T-helper 1 cell (primary cell): Measurements from ENCODE around the gene TRIP13.
"Not testable (repeated sequence)": the region's sequence is repeated elsewhere in the genome, so short reads cannot be mapped to it uniquely, and the experiment has no call there.

ENCODE experiments used
- DNase-seq, 5 donors: peaks; one replicate each; pipeline ENCODE4 v3.0.0-alpha.2; 2012 to 2020
- total RNA-seq, 4 donors: gene quantifications; one replicate each; lab custom pipeline; 2026; lab: John Stamatoyannopoulos, UW

The TRIP13 gene, protein sequence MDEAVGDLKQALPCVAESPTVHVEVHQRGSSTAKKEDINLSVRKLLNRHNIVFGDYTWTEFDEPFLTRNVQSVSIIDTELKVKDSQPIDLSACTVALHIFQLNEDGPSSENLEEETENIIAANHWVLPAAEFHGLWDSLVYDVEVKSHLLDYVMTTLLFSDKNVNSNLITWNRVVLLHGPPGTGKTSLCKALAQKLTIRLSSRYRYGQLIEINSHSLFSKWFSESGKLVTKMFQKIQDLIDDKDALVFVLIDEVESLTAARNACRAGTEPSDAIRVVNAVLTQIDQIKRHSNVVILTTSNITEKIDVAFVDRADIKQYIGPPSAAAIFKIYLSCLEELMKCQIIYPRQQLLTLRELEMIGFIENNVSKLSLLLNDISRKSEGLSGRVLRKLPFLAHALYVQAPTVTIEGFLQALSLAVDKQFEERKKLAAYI
- 2.0 to 2.7 (median 2.2) reads per million in 4 donors for total RNA-seq

DNA sequence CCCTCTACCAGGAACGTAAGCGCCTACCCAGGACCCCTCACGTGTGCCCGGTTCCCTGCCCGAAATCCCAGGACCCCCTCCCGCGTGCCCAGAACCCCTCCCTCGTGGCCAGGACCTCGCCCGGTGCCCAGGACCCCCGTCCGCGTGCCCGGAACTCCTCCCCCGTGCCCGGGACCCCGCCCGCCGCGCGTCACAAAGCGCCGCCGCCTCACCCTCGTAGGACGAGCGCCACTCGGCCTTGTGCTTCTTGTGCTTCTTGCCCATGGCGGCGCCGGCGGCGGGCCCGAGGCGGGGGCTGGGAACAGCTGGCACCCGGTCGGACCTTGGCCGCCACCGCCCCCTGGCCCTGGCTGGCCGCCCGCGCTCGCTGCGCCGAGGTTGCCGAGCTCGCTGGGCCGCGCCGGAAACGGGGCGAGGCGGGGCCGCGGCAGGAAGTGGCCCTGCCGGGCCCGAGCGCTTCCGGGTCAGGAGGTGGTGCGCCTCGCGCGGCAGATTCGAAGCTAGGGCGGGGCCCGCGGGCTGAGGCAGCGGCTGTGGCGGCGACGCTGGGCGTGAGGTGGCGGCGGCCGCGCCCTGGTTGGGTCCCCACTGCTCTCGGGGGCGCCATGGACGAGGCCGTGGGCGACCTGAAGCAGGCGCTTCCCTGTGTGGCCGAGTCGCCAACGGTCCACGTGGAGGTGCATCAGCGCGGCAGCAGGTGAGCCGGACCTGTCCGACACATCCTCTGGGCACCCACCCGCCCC, at the start of gene TRIP13, which contains the start of gene BRD9:
TRIP13 (plus strand) TSS at position 491 of the 743 bp plus-strand sequence; CDS start at position 606, 115 bp downstream.
BRD9 (minus strand) TSS at position 408 of the 743 bp plus-strand sequence; CDS start at position 264, 144 bp downstream.
- peak; percentile 70 to 87 (median 74) for DNase-seq

DNA sequence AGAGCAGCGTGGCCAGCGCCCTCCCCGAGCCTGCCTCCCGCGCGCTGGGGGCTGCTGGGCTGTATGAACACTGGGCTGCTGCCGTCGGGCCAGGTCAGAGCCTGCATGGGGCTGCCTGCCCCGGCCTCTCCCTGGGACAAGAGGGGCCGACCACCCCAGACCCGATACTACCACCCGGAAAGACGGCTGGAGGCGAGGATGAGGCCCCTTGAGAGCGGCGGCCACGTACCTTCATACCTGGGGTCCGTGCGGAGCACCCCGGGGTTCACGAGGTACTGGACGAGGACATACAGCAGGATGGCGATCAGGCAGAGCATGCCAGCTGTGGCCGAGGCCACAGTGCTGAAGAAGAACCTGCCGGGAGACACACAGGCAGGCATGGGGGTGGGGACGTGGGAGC, 49.3 kb upstream of the TRIP13 start:
- DNase-seq = not testable (repeated sequence)

DNA sequence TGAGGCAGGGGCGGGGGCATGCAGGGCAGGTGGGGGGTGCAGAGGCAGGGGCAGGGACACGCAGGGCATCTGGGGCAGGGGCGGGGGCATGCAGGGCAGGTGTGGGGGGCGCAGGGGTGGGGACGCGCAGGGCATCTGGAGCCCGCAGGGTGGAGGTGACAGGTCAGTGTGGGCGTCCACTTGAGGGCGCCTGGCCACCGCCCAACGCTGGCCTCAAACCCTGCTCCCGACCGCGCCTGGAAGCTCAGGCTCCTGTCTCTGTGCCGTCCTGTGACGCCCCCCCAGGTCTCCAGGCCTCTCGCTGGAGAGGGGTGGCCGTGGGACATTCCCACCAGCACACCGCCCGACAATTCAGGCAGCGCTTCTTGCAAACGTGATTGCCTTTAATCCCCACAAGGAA, 48.8 kb upstream of the TRIP13 start:
- DNase-seq = peak in 1 of 5 donors; percentile 6

DNA sequence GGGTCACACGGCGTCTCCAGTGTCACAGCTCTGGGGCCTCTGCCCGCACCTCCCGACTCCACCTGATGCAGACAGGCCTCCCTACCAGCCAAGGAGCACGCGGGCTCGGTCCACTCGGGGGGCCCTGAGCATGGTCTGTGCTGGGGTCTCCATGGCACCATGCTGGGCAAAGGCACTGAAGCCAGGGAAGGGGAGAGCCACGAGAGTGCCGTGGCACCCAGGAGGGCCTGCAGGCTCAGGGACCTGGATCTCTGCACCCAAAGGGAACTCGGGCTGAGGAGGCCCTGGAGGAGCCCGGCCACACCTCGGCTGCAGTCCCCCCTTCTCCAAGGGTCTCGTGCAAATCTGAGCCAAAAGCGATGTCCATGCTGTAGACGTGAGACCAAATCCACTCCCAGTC, 48.3 kb upstream of the TRIP13 start:
- not testable (repeated sequence) for DNase-seq

DNA sequence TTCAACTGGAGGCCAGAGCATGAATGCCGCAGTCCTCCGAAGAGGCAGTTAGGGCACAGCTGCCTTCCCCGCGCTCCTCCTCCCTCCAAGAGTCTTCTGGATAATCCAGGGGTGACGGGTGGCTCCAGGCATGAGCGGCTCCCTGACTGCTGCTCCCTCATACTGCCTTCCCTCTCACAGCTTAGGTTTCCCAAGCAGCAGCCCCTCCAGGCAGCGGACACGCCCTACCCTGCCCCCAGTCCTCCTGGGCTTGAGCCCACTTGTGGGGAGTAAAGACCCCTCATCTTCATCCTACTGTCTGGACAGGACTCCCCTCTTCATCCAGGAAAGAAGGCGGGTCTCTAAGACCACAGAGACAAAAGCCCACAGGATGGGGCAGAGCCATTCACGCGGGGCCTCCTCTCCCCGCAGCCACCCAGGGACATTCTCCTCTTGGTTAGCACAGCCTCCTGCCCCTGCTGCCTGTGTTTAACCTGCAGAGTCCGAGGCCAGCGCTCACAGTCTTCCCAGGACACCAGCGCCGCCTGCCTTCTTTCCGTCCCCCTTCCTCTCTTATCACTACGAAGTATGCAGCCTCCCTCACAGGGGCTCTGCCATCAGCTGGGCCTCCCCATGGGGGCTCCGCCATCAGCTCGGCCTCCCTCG, 47.5 kb upstream of the TRIP13 start:
- not testable (repeated sequence) for DNase-seq

DNA sequence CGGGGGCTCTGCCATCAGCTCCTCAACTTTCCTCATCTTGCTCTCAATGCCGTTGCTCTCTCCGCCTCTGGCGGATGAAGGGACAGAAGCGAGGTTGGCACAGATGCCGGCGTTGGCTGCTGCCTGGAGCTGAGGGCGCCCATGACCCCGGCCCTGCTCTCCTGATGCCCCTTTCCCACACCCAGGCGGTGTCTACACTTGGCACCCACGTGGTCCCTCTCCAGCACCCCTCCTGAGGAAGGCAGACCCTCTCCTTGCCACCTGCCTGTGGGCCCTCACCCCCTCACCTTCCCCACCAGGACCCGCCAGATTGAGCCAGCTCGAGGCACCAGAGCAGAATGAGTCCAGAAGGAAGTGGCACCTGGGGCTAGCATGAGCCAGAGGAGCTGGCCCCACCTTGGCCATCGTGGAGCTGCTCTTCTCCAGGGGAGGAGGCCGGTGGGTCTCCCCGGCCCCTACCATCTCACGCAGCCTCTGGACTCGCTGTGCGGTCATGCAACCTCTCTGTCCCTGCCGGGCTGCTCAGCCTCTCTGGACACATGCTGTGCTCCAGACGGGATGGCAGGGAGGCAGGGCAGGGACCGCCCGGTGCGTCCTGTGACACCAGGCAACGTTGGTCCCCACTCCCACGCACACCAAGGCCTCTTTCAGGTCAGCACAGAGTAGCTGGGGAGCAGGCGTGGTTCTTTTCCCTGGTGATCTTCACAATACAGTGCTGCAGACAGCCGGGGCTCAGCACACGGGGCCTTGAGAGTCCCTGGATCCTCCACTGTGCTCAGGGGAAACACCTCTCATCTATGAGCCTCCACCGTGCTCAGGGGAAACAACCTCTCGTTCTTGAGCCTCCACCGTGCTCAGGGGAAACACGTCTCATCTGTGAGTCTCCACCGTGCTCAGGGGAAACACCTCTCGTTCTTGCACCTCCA, 46.7 kb upstream of the TRIP13 start:
- not testable (repeated sequence) for DNase-seq

DNA sequence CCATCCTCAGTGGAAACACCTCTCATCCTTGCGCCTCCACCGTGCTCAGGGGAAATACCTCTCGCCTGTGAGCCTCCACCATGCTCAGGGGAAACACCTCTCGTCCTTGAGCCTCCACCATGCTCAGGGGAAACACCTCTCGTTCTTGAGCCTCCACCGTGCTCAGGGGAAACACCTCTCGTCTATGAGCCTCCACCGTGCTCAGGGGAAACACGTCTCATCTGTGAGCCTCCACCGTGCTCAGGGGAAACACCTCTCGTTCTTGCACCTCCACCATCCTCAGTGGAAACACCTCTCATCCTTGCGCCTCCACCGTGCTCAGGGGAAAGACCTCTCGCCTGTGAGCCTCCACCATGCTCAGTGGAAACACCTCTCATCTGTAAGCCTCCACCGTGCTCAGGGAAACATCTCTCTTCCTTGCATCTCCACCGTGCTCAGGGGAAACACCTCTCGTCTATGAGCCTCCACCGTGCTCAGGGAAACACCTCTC, 46.0 kb upstream of the TRIP13 start:
- DNase-seq = peak in 1 of 5 donors; percentile 56

DNA sequence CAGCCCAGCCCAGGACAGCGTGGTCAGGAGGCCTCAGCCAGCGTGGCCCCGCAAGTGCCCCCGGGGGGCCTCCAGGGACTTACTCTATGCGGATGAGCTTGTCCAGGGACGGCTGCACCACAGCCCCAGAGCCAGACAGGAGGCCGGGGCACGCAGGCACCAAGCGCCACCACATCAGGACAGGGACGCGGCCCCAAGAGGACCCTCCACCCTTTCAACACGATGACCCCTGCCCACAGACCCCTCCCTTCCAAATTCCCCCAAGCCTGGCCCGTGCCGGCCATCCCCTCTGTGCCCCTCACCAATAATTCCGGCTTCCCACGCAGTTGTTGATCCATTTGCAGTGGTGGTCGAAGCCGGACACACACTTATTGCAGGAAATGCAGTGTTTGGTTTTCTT, 45.5 kb upstream of the TRIP13 start:
- not testable (repeated sequence) for DNase-seq

DNA sequence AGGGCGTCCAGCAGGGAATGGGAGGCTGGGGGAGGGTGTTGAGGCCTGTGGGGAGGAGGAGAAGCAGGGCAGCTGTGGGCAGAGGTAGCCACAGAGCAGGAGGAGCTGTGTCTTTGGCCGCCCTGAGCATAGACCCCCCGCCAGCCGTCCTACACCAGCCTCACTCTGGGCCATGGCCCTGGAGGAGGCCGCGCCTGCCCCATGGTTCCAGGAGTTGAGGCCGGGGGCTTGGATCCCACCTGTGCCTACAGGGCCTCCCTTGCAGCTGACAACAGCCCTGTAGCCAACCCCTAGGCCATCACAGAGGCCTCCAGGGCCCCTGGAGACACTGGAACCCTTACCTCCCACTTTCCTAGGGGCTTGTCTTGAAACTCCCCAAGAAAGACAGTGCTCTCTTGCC, 44.9 kb upstream of the TRIP13 start:
- not testable (repeated sequence) for DNase-seq

DNA sequence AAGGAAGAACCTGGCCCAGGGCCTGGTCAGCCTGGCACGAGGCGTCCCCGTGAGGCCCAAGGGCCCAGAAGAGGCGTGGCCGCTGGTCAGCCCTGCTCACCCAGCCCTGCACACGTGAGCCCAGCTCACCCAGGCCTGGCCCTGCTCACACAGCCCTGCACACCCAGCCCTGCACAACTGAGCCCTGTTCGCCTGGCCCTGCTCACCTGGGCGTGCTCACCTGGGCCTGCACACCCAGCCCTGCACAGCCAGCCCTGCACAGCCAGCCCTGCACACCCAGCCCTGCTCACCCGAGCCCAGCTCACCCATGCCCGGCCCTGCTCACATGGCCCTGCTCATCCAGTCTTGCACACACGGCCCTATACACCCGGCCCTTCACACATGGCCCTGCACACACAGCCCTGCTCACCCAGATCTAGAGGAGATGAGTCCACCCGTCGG, 44.0 kb upstream of the TRIP13 start:
- DNase-seq = no peak

DNA sequence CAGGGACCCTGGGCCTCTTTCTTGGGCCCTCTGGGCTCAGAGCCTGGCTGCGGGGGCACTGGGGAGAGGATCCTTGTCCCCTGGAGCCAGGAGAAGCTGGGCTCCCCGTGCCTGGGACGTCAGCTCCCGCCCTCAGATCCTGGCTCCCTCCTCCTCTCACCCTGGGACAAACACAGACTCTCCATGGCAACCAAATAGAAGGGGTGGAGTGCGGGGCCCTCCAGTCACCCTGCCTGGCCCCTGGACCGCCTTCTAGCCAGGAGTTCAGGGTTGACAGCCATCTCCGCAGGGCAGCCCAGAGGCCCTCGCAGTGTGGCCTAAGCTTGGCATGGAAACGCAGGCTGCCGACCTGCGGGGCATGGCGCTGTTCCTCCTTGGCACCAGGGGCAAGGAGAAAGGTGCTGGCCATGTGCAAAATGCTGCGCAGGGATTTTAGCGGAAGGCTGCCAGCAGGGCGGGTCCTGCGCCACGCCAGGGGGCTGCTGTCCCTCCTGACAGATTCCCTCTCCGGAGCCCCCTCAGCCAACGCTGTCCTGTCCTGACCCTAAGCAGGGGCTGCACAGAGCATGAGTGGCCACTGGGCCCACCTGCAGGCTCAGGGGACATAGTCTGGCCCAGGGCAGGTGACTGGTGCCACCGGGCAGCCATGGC, 42.9 kb upstream of the TRIP13 start:
- DNase-seq = no peak

DNA sequence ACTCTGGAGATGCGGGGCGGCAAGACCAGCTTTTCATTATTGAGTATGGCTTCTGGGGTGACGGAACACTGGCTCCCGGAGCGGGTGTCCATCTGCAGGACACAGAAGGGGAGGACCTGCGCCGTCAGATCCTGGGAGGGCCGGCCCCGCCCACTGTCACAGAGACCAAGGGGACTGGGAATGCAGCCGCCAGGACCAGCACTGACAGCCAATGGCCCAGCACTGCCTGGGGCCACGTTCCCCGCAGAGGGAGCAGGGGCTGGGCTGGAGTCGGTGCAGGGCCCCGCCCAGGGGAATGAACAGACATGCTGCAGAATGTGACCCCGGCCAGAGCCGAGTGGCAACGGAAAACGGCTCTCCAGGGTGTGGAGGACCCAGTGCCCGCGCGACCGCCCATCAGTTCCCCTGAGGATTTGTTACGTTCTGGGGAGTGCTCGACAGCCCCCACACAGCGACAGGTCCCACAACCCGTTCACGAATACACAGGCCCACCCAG, 42.1 kb upstream of the TRIP13 start, which contains the start of gene ZDHHC11:
ZDHHC11 (minus strand) TSS at position 476 of the 496 bp plus-strand sequence; CDS start at position 92, 384 bp downstream.
- no peak for DNase-seq

DNA sequence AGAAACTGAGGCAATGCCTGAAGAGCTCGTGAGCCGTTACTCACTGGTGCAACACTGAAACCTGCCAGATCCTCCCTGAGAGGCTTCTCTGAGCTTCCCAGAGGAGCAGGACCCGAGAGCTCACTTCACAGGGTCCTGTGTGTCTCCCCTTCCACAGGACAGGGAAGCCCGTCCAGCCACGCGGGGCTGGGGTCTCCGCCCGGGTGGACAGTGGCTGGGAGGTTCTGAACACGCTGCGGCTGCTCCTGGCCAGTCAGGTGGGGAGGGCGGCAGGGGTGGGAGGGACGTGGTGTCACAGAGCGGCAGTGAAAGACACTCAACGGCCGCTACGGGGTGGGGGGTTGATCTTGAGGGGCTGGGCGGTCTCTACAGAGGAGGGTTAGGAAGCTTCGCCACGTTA, 41.6 kb upstream of the TRIP13 start:
- no peak for DNase-seq

DNA sequence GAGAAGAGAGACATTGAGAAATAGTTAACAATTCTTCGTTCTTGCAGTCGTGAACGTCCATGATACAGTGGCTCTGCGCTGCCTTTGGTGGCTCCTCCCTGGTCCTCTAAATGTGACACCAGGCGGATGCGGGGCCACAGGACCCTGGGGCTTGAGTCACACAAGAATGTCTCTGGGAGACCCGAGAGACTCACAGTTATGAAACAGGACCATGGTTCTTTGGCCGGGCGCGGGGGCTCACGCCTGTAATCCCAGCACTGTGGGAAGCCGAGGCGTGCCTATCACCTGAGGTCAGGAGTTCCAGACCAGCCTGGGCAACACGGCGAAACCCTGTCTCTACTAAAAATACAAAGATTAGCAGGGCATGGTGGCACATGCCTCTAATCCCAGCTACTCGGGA, 41.1 kb upstream of the TRIP13 start:
- DNase-seq = no peak

DNA sequence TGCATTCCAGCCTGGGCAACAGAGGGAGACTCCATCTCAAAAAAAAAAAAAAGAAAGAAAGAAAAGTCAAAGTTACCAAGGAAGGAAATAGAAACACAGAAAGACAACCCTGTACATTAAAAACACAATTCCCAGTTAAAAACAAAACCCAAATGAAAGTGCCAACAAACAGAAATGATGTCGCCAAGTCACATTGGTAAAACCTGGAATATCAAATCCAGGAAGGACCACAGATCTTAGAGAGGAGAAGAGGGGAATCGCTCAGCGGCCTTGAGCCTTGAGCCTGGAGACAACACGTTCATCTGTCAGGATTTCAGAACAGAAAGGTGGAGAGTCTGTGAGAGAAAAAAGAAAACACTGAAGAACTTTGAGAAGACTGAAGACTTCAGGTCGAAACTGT, 40.7 kb upstream of the TRIP13 start:
- no peak for DNase-seq

DNA sequence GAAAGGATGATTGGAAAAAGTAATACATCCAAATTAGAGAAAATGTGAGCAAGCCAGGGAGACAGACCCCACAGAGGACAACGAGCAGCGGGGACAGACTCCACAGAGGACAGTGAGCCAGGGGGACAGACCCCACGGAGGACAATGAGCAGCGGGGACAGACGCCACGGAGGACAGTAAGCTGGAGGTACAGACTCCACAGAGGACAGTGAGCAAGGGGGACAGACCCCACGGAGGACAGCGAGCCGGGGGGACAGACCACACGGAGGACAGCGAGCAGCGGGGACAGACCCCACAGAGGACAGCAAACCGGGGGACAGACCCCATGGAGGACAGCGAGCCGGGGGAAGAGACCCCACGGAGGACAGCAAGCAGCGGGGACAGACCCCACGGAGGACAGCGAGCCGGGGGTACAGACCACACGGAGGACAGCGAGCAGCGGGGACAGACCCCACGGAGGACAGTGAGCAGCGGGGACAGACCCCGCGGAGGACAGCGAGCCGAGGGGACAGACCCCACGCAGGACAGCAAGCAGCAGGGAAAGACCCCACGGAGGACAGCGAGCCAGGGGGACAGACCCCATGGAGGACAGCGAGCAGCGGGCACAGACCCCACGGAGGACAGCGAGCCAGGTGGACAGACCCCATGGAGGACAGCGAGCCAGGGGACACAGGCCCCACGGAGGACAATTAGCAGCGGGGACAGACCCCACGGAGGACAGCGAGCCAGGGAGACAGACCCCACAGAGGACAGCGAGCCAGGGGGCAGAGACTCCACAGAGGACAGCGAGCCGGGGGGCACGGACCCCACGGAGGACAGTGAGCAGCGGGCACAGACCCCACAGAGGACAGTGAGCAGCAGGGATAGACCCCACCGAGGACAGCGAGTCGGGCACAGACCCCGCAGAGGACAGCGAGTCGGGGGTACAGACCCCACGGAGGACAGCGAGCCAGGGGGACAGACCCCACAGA, 40.0 kb upstream of the TRIP13 start:
- DNase-seq = no peak

DNA sequence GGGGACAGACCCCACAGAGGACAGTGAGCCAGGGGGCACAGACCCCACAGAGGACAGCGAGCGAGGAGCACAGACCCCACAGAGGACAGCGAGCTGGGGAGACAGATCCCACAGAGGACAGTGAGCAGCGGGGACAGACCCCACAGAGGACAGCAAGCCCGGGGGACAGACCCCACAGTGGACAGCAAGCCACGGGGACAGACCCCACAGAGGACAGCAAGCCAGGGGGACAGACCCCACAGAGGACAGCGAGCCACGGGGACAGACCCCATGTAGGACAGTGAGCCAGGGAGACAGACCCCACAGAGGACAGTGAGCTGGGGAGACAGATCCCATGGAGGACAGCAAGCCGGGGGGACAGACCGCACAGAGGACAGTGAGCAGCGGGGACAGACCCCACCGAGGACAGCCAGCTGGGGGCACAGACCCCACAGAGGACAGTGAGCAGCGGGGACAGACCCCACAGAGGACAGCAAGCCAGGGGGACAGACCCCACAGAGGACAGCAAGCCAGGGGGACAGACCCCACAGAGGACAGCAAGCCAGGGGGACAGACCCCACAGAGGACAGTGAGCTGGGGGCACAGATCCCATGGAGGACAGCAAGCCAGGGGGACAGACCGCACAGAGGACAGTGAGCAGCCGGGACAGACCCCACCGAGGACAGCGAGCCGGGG, 39.1 kb upstream of the TRIP13 start:
- not testable (repeated sequence) for DNase-seq

DNA sequence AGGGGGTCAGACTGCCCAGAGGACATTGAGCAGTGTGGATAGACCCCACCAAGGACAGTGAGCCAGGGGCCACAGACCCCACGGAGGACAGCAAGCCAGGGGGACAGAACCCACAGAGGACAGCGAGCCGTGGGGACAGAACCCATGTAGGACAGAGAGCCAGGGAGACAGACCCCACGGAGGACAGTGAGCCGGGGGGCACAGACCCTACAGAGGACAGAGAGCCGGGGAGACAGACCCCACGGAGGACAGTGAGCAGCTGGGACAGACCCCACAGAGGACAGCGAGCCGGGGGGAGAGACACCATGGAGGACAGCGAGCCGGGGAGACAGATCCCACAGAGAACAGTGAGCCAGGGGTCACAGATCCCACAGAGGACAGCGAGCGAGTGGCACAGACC, 38.5 kb upstream of the TRIP13 start:
- DNase-seq = no peak
